Stimulated activated CD4-positive, alpha-beta T cell treated with anti-CD3 and anti-CD28 coated beads, TNF-alpha, amount 100 ng/mL, for 4 hours (primary cell): ENCODE results near the gene PTPRN2.
"Not testable (repeated sequence)": the region's sequence is repeated elsewhere in the genome, so short reads cannot be mapped to it uniquely, and the experiment has no call there.

Experiments
- DNase-seq, 3 experiments: peaks; one replicate each; pipeline ENCODE4 v3.0.0-alpha.2; 2020; ENCODE audit warnings: low read depth in 3 of 3

Gene PTPRN2

DNA sequence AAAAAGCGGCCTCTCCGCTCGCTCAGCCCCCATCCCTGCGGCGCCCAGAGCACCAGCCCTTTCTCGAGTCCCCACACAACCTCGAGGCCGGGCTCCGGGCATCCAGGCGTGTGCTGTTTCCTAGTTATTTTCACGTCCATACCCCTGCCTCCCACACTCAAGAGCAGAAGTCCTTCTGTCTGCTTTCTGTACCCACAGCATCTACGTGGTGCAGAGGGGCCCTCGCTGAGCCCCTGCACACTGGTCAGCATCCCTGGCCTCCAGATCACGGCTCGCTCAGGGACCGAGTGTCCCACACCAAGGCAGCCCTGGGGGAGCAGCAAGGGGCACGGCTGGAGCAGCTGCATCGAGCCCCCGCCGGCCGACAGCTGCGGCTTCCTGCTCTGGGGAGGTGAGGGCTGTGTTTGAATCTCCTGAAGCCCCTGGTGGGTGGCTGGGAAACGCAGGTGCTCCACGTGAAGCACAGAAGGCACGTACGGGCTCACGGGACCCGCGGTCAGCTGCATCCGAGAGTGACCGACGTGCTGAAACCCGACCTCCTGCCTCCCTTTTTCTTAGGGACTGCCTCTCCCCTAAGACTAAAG, 917.8 kb downstream of the PTPRN2 start:
- no peak for DNase-seq

DNA sequence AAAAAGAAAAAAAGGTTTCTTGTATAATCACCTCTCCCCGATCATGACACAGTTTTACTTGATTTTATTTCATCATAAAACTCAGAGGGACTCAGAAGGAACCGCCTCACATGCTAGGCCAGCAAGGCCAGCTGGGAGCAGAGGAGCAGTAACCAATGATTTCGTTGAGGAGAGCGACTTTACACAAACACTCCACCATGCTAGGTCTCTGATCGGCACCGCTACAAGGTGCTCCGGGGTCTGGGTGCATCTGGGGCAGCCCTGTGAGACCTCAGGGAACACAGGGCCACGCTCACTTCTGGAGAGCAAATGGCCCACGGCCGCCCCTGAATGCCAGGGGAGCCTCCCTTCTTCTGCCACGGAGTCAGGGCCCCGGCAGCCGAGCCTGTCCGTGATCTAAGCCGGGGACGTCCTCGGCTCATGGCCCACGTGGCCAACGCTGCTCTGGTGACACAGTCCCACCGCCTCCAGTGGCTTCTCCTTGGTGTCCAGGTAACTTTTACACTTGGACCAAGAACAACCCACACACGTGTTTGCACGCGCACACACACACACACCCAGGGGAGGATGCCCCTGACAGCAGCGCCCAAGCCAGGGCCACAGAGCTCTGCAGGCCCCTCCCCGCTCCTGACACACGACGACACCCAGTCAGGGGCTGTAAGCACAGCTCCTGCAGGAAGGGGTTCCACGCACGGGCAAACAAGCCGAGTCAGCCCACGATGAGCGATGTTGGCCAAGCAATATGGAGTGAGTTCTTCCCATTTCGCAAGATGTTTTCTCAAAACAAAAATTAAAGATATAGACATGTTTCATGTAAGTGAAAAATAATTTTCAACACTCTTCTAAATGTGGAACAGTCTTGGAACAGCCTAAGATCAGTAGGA, 918.5 kb downstream of the PTPRN2 start:
- DNase-seq, result no peak

DNA sequence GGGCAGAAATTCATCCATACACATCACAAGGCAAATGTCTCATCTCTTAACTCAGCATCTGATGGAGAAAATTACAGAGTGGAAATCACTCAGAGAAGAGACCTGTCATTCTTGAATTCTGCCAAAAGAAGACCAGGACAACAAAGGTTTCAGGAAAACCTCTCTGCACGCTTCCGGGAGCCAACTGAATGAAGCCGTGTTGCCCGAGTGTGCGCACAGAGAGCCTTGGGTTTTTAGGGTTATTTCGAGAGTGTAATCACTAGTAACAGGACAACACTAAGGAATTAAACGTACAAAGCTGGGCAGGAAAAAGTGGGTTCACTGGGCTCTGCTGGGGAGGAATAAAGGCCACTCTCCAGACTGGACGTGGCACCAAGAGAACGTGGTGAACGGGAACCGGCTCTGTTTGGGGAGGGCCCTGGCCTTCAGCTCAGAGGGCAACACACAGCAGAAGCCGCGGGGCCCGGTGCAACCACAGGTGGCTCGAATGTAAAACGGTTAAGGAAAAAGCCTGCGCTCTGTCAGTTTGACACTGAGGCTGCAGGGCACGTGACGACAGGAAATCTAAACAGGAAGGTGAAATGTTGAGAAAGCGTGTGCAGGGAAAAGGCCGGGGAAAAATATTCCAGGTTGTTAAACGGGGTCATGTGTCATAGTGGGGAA, 919.3 kb downstream of the PTPRN2 start:
- DNase-seq, result no peak

DNA sequence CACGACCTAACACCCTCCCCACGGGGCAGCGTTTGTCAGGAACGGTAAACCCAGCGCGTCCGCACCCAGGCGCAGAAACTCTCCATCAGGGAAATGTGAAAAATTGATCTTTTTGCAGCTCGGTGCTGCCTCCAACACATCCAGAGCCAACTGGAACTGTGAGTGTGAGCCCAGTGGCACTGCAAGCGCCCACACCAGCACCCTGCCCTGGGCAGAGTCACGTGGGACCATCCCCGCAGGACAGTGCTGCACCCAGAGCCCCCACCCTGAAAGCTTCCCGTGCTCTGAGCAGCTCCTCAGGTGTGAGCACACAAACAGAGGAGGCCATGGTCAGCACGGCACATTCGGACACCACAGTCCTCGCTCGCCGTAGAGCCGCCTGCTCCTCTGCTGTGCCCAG, 919.9 kb downstream of the PTPRN2 start:
- no peak for DNase-seq

DNA sequence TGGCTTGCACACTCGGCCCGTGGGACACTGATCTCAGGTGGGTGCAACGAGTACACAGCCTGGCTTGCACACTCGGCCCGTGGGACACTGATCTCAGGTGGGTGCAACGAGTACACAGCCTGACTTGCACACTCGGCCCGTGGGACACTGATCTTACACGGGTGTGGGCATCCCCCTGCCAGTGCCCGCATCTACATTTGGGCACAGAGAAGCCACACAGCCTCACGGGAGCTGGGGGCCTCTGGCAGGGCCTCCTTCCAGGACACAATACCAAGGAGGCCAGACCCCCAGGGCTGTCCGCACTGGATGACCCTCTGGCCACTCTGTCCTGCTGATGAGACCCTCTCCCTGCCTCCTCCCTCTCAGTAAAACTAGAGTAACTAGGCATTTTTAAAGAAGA, 920.4 kb downstream of the PTPRN2 start:
- DNase-seq, result no peak

DNA sequence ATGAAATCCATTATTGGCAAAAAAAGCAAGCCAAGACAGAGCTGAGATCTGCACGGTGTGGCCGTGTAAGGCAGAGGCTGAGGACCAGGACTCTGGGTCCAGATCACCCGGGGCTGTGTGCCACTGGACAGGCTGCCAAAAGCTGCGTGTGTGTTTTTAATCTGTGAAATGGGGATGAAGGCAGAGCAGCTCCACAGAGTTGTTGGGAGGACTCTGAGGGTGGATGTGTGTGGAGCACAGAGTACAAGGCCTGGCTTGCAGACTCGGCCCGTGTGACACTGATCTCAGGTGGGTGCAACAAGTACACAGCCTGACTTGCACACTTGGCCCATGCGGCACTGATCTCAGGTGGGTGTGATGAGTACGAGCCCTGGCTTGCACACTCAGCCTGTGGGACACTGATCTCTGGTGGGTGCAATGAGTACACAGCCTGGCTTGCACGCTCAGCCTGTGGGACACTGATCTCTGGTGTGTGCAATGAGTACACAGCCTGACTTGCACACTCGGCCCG, 921.0 kb downstream of the PTPRN2 start:
- no peak for DNase-seq

DNA sequence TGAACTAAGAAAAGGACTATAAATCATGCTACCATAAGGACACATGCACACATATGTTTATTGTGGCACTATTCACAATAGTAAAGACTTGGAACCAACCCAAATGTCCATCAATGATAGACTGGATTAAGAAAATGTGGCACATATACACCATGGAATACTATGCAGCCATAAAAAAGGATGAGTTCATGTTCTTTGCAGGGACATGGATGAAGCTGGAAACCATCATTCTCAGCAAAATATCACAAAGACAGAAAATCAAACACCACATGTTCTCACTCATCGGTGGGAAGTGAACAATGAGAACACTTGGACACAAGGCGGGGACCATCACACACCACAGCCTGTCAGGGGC, 922.0 kb downstream of the PTPRN2 start:
- not testable (repeated sequence) for DNase-seq

DNA sequence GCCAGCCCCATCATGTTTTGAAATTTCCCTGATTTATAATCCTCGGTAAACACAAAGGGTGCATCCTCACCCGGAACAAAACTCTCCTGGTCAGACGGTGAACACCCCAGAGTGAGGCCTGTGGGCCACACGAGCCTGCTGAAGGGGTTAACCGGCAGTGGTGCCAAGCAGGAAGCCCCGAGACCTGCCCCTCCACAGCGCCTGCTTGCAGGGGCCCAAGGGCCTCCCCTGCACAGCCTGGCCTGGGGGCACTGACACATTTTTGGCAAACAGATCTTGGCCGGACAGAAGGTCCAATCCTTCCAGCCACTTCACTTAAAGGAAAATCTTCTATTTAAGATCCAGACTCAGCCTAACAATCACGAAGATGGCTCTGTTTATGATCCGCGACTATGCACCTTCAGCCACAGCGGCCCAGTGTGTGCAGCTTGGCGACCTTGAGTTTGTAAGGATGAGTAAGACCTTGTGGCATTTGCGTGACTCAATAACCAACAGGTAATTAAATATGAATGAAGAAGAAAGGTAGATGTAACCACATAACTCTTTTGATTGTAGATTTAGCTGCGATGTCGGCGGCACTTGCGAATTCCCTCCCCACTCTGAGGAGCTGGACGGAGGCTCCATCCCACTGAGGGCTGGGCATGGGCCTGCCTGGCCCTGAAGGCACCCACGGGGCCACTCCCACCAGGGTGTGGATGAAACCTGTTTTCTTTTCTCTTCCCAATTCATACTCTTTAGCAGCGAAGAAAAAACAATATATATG, 922.6 kb downstream of the PTPRN2 start:
- DNase-seq, result no peak

DNA sequence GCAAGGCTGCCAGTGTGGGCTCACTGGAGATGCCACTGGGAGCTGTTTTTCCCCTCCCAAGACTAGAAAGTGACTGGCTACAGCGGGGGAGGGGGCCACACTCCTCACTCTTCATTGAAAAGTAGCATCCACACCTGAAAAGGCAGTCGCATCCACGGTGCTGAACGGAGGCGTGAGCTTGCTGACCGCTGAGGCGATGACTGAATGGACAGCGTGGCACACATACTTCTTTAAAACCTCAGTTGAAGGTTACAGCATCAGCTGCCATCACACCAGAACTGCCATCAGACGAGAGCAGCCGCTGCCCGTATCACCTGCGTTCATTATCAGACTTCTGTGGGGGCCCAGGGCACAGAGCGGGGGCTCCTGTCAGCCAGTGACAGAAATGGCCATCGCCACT, 923.6 kb downstream of the PTPRN2 start:
- DNase-seq, result no peak

DNA sequence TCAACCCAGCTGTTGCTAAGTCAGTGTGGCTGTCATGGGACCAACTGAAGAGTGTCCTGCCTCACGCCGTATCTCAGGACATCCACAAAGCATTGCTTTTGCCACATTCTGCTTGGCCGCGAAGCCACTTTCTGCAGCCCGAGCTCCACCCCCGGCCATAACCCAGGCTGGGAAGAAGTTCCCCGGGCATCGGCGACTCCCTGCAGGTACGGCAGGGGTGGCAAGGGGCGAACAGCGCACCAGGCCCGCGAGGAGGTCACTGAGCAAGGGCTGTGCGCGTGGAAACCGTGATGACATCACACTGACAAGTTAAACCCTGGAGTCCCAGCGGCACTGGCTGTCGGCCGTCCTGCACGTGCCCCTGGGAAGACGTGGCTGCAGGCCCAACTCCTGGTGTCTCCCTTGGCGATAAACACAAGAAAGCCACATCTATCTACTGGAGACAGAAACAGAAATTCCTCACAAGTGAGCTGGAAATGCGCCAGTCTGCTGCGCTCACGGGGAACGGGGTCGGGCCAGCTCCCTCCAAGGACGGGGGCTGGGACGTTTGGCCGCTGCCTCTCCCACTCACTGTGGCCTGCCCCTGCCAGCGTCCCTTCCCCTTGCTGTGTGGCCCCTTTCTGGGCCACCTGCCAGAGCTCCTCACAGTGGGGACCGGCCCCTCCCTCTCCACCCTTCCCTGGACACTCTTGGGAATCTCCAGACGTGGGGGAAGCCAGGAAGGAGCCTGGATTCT, 924.5 kb downstream of the PTPRN2 start:
- DNase-seq, result no peak

DNA sequence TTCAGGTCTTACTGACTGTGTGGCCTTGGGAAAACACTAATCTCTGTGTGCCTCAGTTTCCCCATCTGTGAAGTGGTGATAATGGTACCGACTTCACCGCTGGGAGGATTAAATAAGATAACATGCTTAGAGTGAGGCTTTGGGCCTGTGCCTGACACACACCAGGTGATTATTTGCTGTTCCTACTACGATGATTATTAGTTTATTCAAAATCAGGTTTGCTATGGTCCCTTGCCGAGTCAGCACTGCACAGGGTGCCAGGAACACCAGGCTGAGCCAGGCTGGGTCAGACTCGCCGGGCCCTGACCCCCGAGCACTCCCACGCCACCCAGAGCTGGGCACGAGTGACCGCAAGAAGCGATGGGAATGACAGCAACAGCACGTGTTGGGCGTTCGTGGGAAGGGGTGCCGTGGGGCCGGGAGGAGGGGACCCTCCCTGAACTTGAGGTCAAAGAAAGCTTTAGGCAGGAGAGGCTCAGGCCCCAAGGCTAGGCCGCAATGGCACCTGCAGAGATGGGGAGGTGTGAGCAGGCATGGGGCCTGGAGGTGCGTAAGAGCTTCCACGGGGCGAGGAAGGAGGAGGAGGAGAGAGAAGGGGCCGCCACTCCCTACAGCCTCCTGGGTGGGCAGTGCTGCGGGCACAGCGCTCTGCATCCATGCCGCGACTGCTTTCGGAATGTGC, 925.4 kb downstream of the PTPRN2 start:
- no peak for DNase-seq

DNA sequence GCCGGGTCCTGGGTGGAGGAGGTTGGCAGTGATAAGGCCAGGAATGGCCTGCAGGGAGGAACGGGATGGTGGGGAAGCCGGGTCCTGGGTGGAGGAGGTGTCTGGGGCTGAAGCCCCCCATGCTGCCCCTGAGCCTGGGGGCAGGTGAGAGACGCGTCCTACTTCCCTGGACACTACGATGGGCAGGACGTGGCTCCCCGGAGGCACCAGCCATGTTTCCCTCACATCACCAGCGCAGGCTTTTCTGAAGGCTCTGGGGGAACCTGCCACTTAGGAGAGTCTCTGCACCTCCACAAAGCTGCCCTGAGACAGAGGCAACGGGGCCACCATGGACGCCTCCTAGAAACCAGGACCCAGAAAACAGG, 926.0 kb downstream of the PTPRN2 start:
- no peak for DNase-seq

DNA sequence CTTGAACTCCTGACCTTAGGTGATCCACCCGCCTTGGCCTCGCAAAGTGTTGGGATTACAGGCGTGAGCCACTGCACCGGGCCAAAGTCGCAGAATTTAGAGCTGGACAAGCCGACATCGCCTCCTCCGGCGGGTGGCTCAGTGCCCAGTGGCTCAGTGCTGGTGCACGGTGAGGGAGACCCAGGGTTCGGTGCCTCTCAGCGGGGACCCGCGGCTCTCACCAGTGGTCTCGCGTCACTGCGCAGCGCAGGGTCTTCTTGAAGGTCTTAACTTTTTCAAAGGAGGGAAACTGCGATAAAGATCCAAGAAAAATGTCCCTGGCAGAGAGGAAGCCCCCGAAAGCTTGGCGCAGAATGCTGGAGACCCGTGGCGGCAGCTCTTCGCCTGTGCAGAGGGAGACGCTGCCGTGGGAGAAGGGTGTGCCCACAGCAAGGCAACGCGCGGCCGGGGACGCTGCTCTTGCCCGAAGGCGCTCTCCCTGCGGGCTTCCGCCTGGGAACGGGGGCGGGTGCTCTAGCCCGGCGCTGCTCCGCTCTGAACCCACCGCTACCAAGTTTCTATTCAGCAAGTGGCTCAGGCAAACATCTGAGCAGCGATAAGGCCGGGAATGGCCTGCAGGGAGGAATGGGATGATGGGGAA, 926.5 kb downstream of the PTPRN2 start:
- no peak for DNase-seq

DNA sequence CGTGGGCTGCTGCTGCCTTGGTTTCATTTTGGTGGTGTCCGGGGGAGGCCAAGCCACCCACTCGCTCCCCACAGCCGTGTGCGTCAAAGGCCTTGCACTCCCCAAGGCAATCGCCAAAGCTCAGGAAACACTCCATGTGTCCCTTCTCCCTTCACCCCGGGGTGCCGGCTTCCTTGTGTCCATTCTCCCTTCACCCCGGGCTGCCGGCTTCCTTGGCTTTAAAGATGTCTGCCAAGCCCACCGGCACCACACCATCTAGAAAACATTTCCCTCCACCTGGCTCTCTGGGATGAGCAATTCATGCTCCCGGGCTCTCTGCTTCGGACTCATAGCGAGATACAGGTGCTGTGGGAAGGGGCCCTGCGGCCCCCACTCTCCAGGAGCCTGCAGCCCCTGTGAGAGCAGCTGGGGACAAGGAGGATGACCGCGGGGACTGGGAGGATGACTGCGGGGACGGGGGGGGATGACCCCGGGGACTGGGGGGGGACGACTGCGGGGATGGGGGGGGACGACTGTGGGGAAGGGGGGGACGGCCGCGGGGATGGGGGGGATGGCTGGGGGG, 928.7 kb downstream of the PTPRN2 start:
- no peak for DNase-seq

DNA sequence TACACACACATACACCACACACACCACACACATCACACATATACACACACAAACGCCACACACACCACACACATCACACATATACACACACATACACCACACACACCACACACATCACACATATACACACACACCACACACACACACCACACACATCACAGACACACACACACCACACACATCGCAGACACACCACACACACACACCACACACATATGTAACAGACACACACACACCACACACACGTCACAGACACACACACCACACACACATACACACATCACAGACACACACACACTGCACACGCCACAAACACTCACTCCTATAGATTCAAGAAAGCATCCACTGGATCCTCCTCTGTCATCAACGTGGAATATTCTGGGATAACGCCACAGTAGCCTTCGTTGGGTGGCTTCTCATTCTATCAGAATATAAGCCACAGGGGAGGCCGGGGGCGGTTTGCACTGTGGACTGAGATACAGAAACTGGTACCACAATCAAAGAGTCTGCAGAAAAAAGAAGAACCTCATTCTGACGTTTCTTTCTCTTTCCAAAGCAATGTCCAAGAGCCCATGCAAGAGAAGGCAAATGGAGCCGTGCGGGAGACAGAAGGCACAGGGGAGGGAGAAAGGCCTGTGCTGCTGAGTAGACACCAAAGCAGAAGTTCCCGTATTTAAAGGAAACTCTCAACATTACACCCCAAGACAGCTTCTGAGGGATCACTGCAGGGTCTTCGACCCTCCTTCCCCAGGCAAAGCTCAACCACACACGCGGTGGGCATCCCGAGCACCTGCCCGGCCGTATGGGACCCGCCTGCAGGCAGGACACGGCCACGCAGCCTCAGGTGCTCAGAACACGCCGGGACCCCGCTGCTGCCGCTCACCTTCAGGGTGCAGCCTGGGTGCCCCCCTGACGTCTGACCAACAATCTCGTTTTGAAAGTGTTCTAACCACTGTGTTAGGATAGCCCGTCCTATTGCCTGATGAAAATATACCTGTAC, 929.6 kb downstream of the PTPRN2 start:
- no peak for DNase-seq

DNA sequence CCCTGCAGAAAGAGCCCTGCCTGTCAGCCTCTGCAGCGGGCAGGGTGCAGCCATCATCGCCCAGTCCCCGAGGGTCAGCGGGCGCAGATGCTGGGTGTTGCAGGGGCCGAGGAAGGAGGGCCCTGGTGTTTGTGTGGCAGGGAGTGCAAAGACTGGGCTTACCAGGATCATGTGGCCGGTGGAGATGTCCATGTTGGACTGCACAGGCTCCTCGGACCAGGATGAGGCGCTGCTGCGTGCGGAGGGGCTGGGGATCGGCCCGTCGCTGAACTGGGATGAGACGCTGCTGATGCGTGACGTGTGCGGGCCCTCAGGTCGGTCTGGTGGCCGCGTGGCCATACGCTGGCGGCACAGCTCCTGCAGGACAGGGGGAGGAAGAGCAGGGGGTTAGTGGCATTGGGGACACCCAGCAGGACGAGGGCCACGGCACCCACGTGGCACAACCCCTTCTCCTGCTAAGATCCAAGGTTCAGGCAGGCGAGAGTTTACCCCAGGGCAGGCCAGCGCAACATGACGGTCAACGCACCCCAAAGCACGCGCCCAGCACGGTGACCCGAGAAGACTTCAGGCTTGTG, 931.3 kb downstream of the PTPRN2 start:
- DNase-seq, result no peak

DNA sequence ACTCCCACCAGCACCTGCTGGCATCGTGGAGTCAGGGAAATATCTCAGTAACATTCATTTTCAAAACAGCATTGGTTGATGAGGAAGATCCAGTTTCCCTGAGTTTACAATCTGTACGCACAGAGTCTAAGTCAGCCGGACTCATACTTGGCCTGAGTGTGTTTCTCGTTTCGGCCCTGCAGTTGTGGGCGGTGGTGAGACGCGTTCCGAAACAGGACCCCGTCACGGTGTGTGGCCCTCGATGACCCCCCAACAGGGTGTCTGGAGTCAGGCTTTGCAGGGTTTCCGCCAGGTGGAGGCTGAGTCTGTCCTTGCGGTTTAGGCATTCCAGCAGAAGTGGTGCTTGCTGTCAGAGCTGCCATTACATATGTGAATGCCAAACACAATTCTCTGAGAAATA, 933.3 kb downstream of the PTPRN2 start:
- no peak for DNase-seq

DNA sequence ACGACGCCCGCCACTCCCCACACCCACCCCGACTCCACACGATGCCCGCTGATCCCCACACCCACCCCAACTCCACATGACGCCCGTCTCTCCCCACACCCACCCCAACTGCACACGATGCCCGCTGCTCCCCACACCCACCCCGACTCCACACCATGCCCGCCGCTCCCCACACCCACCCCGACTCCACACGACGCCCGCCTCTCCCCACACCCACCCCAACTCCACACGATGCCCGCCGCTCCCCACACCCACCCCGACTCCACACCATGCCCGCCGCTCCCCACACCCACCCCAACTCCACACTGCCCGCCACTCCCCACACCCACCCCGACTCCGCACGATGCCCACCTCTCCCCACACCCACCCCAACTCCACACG, 933.8 kb downstream of the PTPRN2 start:
- DNase-seq, result no peak
